Upper lobe of right lung (tissue), 1 donor: ENCODE results near the gene EHHADH. TPM values are rescaled to one million over a fixed set of nuclear protein-coding genes. Genes with fewer than 3 reads are reported as not detected.

Experiments
- ATAC-seq: fragments of 200-7000 bp; cut with Tn5 transposase; one replicate; pipeline ENCODE4 v1.9.1; 2020; ENCODE audit warnings: mild to moderate bottlenecking, moderate library complexity
- DNase-seq: peaks from one replicate; pipeline ENCODE4 v3.0.0-alpha.2; 2020
- H3K27ac ChIP-seq: fragments of 200-600 bp; one replicate; pipeline ENCODE4 v1.8.0; 2022
- H3K27me3 ChIP-seq: fragments of 200-600 bp; one replicate; pipeline ENCODE4 v1.8.0; 2022; ENCODE audit warnings: mild to moderate bottlenecking
- H3K36me3 ChIP-seq: fragments of 200-600 bp; one replicate; pipeline ENCODE4 v1.8.0; 2022
- H3K4me1 ChIP-seq: fragments of 200-600 bp; one replicate; pipeline ENCODE4 v1.8.0; 2022
- H3K4me3 ChIP-seq: fragments of 200-600 bp; one replicate; pipeline ENCODE4 v1.8.0; 2022; ENCODE audit warnings: mild to moderate bottlenecking
- H3K9me3 ChIP-seq: fragments of 200-600 bp; one replicate; pipeline ENCODE4 v1.8.0; 2022
- intact Hi-C: fragments of 100-400 bp; cut with DNase I; formaldehyde crosslinking; loops from one replicate; pipeline ENCODE4 v1.11.0; 2022
- total RNA-seq: library from RNA; stranded (reverse); fragmentation: NEBNext Ultra II Directional; extraction: Animal tissue kit (Norgen Biotek cat#: 25700); gene quantifications from one replicate; pipeline ENCODE4 v1.2.1, GENCODE V29; 2021
- TF ChIP-seq, protein P1 (sequence below): fragments of 200-600 bp; IDR thresholded peaks from one replicate; pipeline ENCODE4 v1.8.0; 2022; ENCODE audit warnings: antibody characterized with exemption
- donor health status: DM: no; HTN: yes; CAD: no; lungs with severe emphysema.

Gene EHHADH
- total RNA-seq, 1 donor from 2014 or later = 12.0 TPM

- no peak for ATAC-seq
Measured at GRCh38 chr3:185210621-185211142, 43.2 kb downstream of the EHHADH start.

GRCh38 chr3:185208823-185209222, 45.0 kb downstream of the EHHADH start:
- no peaks in the 10 kb centered on the region for H3K27me3 ChIP-seq
- H3K4me3 ChIP-seq = no peak overlapping the region
- TF ChIP-seq, protein P1, sequence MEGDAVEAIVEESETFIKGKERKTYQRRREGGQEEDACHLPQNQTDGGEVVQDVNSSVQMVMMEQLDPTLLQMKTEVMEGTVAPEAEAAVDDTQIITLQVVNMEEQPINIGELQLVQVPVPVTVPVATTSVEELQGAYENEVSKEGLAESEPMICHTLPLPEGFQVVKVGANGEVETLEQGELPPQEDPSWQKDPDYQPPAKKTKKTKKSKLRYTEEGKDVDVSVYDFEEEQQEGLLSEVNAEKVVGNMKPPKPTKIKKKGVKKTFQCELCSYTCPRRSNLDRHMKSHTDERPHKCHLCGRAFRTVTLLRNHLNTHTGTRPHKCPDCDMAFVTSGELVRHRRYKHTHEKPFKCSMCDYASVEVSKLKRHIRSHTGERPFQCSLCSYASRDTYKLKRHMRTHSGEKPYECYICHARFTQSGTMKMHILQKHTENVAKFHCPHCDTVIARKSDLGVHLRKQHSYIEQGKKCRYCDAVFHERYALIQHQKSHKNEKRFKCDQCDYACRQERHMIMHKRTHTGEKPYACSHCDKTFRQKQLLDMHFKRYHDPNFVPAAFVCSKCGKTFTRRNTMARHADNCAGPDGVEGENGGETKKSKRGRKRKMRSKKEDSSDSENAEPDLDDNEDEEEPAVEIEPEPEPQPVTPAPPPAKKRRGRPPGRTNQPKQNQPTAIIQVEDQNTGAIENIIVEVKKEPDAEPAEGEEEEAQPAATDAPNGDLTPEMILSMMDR = no peak
- H3K9me3 ChIP-seq = no peaks in the 10 kb centered on the region
- no peak overlapping the region for H3K27ac ChIP-seq
- DNase-seq (no peak), ATAC-seq (no peak)
- no peaks in the 10 kb centered on the region for H3K4me1 ChIP-seq
- H3K36me3 ChIP-seq = peaks cover 6% of the 10 kb centered on the region
- intact Hi-C loops = no loop called here

More at GRCh38 chr3:185210621-185211142, 43.2 kb downstream of the EHHADH start:
- no peaks in the 10 kb centered on the region for H3K4me1 ChIP-seq
- no peak overlapping the region for H3K4me3 ChIP-seq
- no peaks in the 10 kb centered on the region for H3K27me3 ChIP-seq
- DNase-seq = no peak
- H3K36me3 ChIP-seq = no peaks in the 10 kb centered on the region
- no peaks in the 10 kb centered on the region for H3K9me3 ChIP-seq
- TF ChIP-seq, protein P1 = no peak
- H3K27ac ChIP-seq = no peak overlapping the region
- intact Hi-C loops = no loop called here

DNA sequence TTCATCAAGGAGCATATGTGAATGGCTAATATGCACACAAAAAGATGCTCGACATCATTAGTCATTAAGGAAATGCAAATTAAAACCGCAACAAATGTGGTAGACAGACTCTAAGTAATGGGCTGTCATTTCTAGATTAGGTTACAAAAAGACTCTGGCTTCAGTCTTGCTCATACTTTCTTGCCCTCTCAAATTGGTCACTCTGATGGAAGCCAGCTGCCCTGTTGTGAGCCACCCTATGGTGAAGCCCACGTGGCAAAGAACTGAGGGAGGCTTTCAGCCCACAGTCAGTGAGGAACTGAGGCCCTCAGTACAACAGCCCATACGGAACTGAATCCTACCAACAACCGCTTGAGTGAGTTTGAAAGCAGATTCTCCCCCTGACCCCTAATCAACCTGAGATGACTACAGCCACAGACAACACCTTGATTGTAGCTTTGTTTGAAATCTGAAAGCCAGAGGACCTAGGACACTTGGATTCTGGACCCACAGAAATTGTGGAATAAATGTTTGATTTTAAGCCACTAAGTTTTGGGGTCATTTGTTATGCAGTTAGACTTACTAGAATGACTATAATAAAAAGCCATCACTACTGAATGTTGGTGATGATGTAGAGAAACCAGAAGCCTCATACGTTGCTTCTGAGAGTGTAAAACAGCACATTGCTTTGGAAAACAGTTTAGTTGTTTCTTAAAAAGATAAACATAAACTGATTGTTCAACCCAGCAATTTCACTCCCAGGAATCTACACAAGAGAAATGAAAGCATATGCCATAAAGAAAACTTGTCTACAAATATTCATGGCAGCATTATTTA, 45.7 kb downstream of the EHHADH start:
- ATAC-seq (no peak), DNase-seq (no peak)
- Histone ChIP-seq H3K4me3 (no peak overlapping the region), H3K4me1 (no peaks in the 10 kb centered on the region), H3K27me3 (no peaks in the 10 kb centered on the region), H3K9me3 (no peaks in the 10 kb centered on the region), H3K27ac (no peak overlapping the region), H3K36me3 (peaks cover 6% of the 10 kb centered on the region)
- intact Hi-C loops = no loop called here
- TF ChIP-seq, protein P1 = no peak

DNA sequence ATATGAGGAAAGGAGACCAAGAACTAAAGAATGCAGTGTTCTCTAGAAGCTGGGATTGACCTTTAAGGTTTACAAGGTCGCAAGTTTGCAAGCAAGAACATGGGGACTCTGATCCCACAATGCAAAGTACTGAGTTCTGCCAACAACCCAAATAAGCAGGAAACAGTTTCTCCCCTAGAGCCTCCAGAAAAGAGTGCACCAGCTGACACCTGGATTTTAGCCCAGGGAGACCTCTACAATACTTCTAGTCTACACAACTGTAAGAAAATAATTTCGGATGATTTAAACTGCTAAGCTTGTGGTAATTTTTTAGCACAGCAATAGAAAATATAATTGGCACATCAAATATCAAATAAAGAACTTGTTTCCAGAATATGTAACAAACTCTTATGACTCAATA, 46.4 kb downstream of the EHHADH start:
- Histone ChIP-seq H3K27me3 (no peaks in the 10 kb centered on the region), H3K36me3 (peaks cover 6% of the 10 kb centered on the region), H3K27ac (no peak overlapping the region), H3K4me3 (no peak overlapping the region), H3K4me1 (no peaks in the 10 kb centered on the region), H3K9me3 (no peaks in the 10 kb centered on the region)
- no peak for ATAC-seq
- TF ChIP-seq, protein P1 = no peak
- intact Hi-C loops = no loop called here
- no peak for DNase-seq

DNA sequence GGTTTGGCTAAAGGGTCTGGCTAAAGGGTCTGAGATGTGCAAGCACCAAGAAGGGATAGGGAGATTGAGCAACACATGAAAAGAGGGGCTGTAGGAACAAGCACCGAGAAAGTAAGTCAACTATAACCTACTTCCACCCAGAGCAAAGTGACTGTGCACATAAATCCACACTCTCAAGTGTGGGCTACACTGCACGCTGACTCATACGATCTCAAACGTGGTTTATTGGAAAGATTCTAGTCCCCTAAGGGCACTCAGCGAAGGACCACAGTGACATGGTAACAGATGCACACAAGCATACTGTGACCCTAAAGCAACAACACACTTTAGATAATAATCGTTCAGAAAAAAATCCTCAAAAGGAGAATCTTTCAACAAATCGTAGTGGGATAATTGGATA, 48.0 kb downstream of the EHHADH start:
- Histone ChIP-seq H3K36me3 (peaks cover 6% of the 10 kb centered on the region), H3K27me3 (no peaks in the 10 kb centered on the region), H3K9me3 (no peaks in the 10 kb centered on the region), H3K4me1 (no peaks in the 10 kb centered on the region), H3K27ac (no peak overlapping the region), H3K4me3 (no peak overlapping the region)
- DNase-seq (no peak), ATAC-seq (no peak)
- intact Hi-C loops = no loop called here
- TF ChIP-seq, protein P1 = no peak
